H9 (cell line): ENCODE data around the gene DPYD. TPM values are rescaled to one million over a fixed set of nuclear protein-coding genes. Genes with fewer than 3 reads are reported as not detected.

Experiments used
- DNase-seq: peaks from one replicate; pipeline ENCODE4 v3.0.0-alpha.2; 2017
- H2AFZ ChIP-seq: one replicate; pipeline ENCODE4 v1.6.1; 2013; ENCODE audit warnings: mild to moderate bottlenecking, low read length, control low read depth, moderate library complexity
- H2AK5ac ChIP-seq: 2 replicates; pipeline ENCODE4 v1.6.1; 2013; ENCODE audit warnings: low read length, control low read depth, mixed read lengths; ENCODE audit not compliant: insufficient read length
- H2BK120ac ChIP-seq: one replicate; pipeline ENCODE4 v1.6.1; 2013; ENCODE audit warnings: low read depth, mild to moderate bottlenecking, low read length, control low read depth, inconsistent platforms; ENCODE audit not compliant: poor library complexity, severe bottlenecking
- H2BK12ac ChIP-seq: 2 replicates; pipeline ENCODE4 v1.6.1; 2013; ENCODE audit warnings: low read length, control low read depth, mixed read lengths, low read depth; ENCODE audit not compliant: insufficient read length
- H2BK15ac ChIP-seq: 2 replicates; pipeline ENCODE4 v1.6.1; 2013; ENCODE audit warnings: low read depth, low read length, control low read depth
- H2BK20ac ChIP-seq: one replicate; pipeline ENCODE4 v1.6.1; 2013; ENCODE audit warnings: low read depth, mild to moderate bottlenecking, low read length, control low read depth, inconsistent platforms; ENCODE audit not compliant: poor library complexity, severe bottlenecking
- H2BK5ac ChIP-seq: 2 replicates; pipeline ENCODE4 v1.6.1; 2013; ENCODE audit warnings: low read length, control low read depth, mixed read lengths; ENCODE audit not compliant: insufficient read length
- H3K14ac ChIP-seq: 2 replicates; pipeline ENCODE4 v1.6.1; 2013; ENCODE audit warnings: low read length, control low read depth; ENCODE audit not compliant: insufficient read depth
- H3K18ac ChIP-seq: 2 replicates; pipeline ENCODE4 v1.6.1; 2013; ENCODE audit warnings: low read depth, mild to moderate bottlenecking, mixed read lengths, low read length, control low read depth; ENCODE audit not compliant: insufficient read length
- H3K23ac ChIP-seq: 2 replicates; pipeline ENCODE4 v1.6.1; 2013; ENCODE audit warnings: low read length, control low read depth, mixed read lengths, low read depth; ENCODE audit not compliant: insufficient read length
- H3K23me2 ChIP-seq: 2 replicates; pipeline ENCODE4 v1.6.1; 2013; ENCODE audit warnings: low read depth, mild to moderate bottlenecking, mixed read lengths, low read length, control low read depth; ENCODE audit not compliant: insufficient read length, poor library complexity, severe bottlenecking
- H3K27ac ChIP-seq: 2 replicates; pipeline ENCODE4 v1.5.1; 2013; ENCODE audit warnings: low read length, control low read depth, mixed read lengths, low read depth; ENCODE audit not compliant: insufficient read length
- H3K27me3 ChIP-seq: 2 replicates; pipeline ENCODE4 v1.6.1; 2013; ENCODE audit warnings: low read length, control low read depth, inconsistent platforms; ENCODE audit not compliant: insufficient read depth
- H3K4ac ChIP-seq: 2 replicates; pipeline ENCODE4 v1.6.1; 2013; ENCODE audit warnings: low read depth, mild to moderate bottlenecking, control low read depth, inconsistent platforms, low read length, moderate library complexity
- H3K4me1 ChIP-seq: 2 replicates; pipeline ENCODE4 v1.6.1; 2013; ENCODE audit warnings: low read length, control low read depth, inconsistent platforms; ENCODE audit not compliant: insufficient read depth
- H3K4me2 ChIP-seq: 2 replicates; pipeline ENCODE4 v1.6.1; 2013; ENCODE audit warnings: low read length, control low read depth, mixed read lengths; ENCODE audit not compliant: insufficient read length, insufficient read depth
- H3K56ac ChIP-seq: 2 replicates; pipeline ENCODE4 v1.6.1; 2013; ENCODE audit warnings: low read depth, mild to moderate bottlenecking, mixed read lengths, low read length, control low read depth; ENCODE audit not compliant: insufficient read length
- H3K79me1 ChIP-seq: 2 replicates; pipeline ENCODE4 v1.6.1; 2013; ENCODE audit warnings: low read depth, mild to moderate bottlenecking, moderate library complexity, low read length, control low read depth, inconsistent platforms; ENCODE audit not compliant: insufficient read depth, poor library complexity, severe bottlenecking
- H3K79me2 ChIP-seq: 2 replicates; pipeline ENCODE4 v1.6.1; 2013; ENCODE audit warnings: low read length, control low read depth, inconsistent platforms; ENCODE audit not compliant: insufficient read depth
- H3K9ac ChIP-seq: 2 replicates; pipeline ENCODE4 v1.6.1; 2013; ENCODE audit warnings: low read length, control low read depth, mixed read lengths; ENCODE audit not compliant: insufficient read length; ENCODE audit errors: extremely low read depth
- H3K9me3 ChIP-seq: one replicate; pipeline ENCODE4 v1.6.1; 2013; ENCODE audit warnings: low read depth, low read length, inconsistent platforms; ENCODE audit not compliant: control insufficient read depth
- H3T11ph ChIP-seq: one replicate; pipeline ENCODE4 v1.6.1; 2013; ENCODE audit warnings: mild to moderate bottlenecking, low read length, control low read depth, inconsistent platforms
- H4K20me1 ChIP-seq: one replicate; pipeline ENCODE4 v1.6.1; 2013; ENCODE audit not compliant: control insufficient read depth, insufficient read length, insufficient read depth
- H4K5ac ChIP-seq: 2 replicates; pipeline ENCODE4 v1.6.1; 2013; ENCODE audit warnings: low read depth, mild to moderate bottlenecking, mixed read lengths, low read length, control low read depth; ENCODE audit not compliant: insufficient read length
- H4K8ac ChIP-seq: replicated peaks from 2 replicates; pipeline ENCODE4 v1.6.1; 2013; ENCODE audit warnings: low read length, control low read depth, mixed read lengths, low read depth; ENCODE audit not compliant: insufficient read length
- H4K91ac ChIP-seq: 2 replicates; pipeline ENCODE4 v1.6.1; 2013; ENCODE audit warnings: low read depth, mild to moderate bottlenecking, moderate library complexity, mixed read lengths, low read length, control low read depth; ENCODE audit not compliant: insufficient read length
- H3K27ac Mint-ChIP-seq, 3 experiments: 2 replicates in 2 of 3; 3 replicates in 1 of 3; pipeline ENCODE4 v1.8.0; 2020 to 2021; ENCODE audit warnings: mixed read lengths in 3 of 3, mild to moderate bottlenecking in 1 of 3, moderate library complexity in 1 of 3
- H3K27me3 Mint-ChIP-seq: 2 replicates; pipeline ENCODE4 v1.8.0; 2021; ENCODE audit warnings: low read depth, mild to moderate bottlenecking, moderate library complexity, mixed read lengths
- H3K36me3 Mint-ChIP-seq, 3 experiments: 2 replicates in 2 of 3; 3 replicates in 1 of 3; pipeline ENCODE4 v1.8.0; 2020 to 2021; ENCODE audit warnings: low read depth in 3 of 3, mixed read lengths in 3 of 3; ENCODE audit not compliant: insufficient read depth in 1 of 3
- H3K4me1 Mint-ChIP-seq, 2 experiments: 2 replicates each; pipeline ENCODE4 v1.8.0; 2020; ENCODE audit warnings: mixed read lengths in 2 of 2
- H3K4me3 Mint-ChIP-seq, 2 experiments: 2 replicates in 1 of 2; 3 replicates in 1 of 2; pipeline ENCODE4 v1.8.0; 2020 to 2021; ENCODE audit warnings: mild to moderate bottlenecking in 2 of 2, mixed read lengths in 2 of 2, moderate library complexity in 1 of 2
- H3K9me3 Mint-ChIP-seq, 2 experiments: 2 replicates in 1 of 2; 3 replicates in 1 of 2; pipeline ENCODE4 v1.8.0; 2020; ENCODE audit warnings: mild to moderate bottlenecking in 2 of 2, mixed read lengths in 2 of 2, moderate library complexity in 1 of 2
- CTCF ChIP-seq: fragments of 200-600 bp; sonication (generic); conservative IDR thresholded peaks from 3 replicates; pipeline ENCODE4 v1.8.0; 2021; ENCODE audit warnings: antibody characterized with exemption, mild to moderate bottlenecking
- total RNA-seq: library from RNA; stranded (reverse); gene quantifications from 2 replicates; pipeline ENCODE4 v1.2.1, GENCODE V29; 2021

Gene DPYD
- total RNA-seq, 1 experiment from 2014 or later: 0.37 TPM

- DNase-seq: no peak
- Histone ChIP-seq H2BK15ac (no peak overlapping the region), H4K5ac (no peak overlapping the region), H3K18ac (no peak overlapping the region), H2AFZ (no peak overlapping the region), H3K9ac (no peak overlapping the region), H2BK20ac (no peak overlapping the region), H4K8ac (no peak overlapping the region), H4K91ac (no peak overlapping the region), H3K27me3 (no peaks in the 10 kb centered on the region), H3K14ac (no peak overlapping the region), H4K20me1 (no peaks in the 10 kb centered on the region), H3T11ph (no peak overlapping the region), H3K56ac (no peak overlapping the region), H3K9me3 (no peaks in the 10 kb centered on the region), H2AK5ac (no peak overlapping the region), H3K79me2 (no peaks in the 10 kb centered on the region), H3K4me1 (no peaks in the 10 kb centered on the region), H2BK12ac (no peak overlapping the region), H2BK5ac (no peak overlapping the region), H3K79me1 (no peaks in the 10 kb centered on the region), H3K4ac (no peak overlapping the region), H3K27ac (no peak overlapping the region), H3K23ac (no peak overlapping the region), H2BK120ac (no peak overlapping the region), H3K4me2 (no peak overlapping the region), H3K23me2 (no peaks in the 10 kb centered on the region)
- no peaks in the 10 kb centered on the region for H3K9me3 Mint-ChIP-seq
- H3K4me1 Mint-ChIP-seq: 0 out of 4 replicates have a peak, but pooled peaks cover 3 to 7% of the 10 kb centered on the region in 2 experiments
- H3K36me3 Mint-ChIP-seq: 0 out of 7 replicates have a peak, but pooled peaks cover 0 to 2% (median 0%) of the 10 kb centered on the region in 3 experiments
- no peak overlapping the region for H3K4me3 Mint-ChIP-seq
- H3K27ac Mint-ChIP-seq: no peak overlapping the region
- TF ChIP-seq CTCF: no peak
- no peaks in the 10 kb centered on the region for H3K27me3 Mint-ChIP-seq
Measured at GRCh38 chr1:97364086-97364485, 556.7 kb downstream of the DPYD start.
